ENCODE results near the gene KCNJ14. TPM values are rescaled to one million over a fixed set of nuclear protein-coding genes. Genes with fewer than 3 reads are reported as not detected.

KCNJ14 gene
- total and polyA plus RNA-seq, 2 of the 8 experiments (the other 6 are each of a cell fraction or from before 2014, with no cell fraction given) = 0.45 to 0.89 TPM

DNA sequence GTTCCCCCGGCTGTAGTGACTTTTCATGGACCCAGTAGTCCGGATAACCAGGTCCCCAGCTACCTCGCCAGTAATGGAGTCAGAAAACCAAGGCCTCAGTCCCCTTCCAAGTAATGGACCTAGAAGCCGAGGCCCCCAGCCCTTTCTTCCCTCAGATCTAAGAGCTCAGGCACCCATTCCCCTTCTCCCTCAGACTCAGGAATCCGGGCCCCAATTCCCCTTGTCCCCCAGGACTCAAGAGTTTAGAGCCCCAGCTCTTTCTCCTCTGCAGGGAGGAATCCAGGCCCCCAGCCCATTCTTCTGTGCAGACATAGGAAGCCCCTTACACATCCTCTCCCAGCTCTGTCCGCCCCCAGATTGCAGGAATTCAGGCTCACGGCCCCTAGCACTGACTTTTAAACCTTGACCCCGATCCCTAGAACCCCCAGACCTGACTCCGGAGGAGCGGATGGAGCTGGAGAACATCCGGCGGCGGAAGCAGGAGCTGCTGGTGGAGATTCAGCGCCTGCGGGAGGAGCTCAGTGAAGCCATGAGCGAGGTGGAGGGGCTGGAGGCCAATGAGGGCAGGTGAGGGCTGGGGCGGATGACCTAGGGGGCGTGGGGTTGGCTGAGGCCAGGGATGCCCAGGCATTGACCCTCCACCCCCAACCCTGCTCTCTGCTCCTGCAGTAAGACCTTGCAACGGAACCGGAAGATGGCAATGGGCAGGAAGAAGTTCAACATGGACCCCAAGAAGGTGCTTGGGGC is 14.7 kb downstream of the KCNJ14 start:
- Histone ChIP-seq H3K4me2 (ENCODE audit: insufficient read depth in 1 of 2, low read depth in 2 of 2, low read length in 2 of 2) (peak overlapping the region; percentile 67 to 71), H3K4me3 (ENCODE audit: extremely low read depth in 1 of 4, insufficient read depth in 2 of 4, low read depth in 3 of 4, low read length in 4 of 4) (peak overlapping the region; percentile 54 to 84 (median 80)), H2AK5ac (ENCODE audit: low read depth, low read length) (no peak overlapping the region), H3K36me3 (ENCODE audit: control insufficient read depth in 2 of 4, insufficient read depth in 4 of 4, low read length in 3 of 4) (peaks cover 31 to 46% (median 44%) of the 10 kb centered on the region in 4 experiments), H3K79me2 (ENCODE audit: control insufficient read depth in 1 of 2, insufficient read depth in 2 of 2, low read length in 2 of 2) (peaks cover 0 to 12% of the 10 kb centered on the region in 2 experiments; a peak in 1 of 4 replicates), H3K27me3 (replicated peaks in 1 of 4; ENCODE audit: control insufficient read depth in 3 of 4, extremely low read depth in 1 of 4, insufficient read depth in 3 of 4, low read length in 3 of 4) (no peaks in the 10 kb centered on the region), H3K27ac (ENCODE audit: low read depth, low read length) (no peak overlapping the region), H2BK5ac (ENCODE audit: low read depth, low read length) (no peak overlapping the region), H3K14ac (ENCODE audit: insufficient read length) (no peak overlapping the region), H4K8ac (ENCODE audit: extremely low read depth, insufficient read depth, low read length) (no peak overlapping the region; the same call in 1 of the 2 replicates), H3K9me3 (ENCODE audit: insufficient read depth in 2 of 2, low read depth in 1 of 2, low read length in 1 of 2) (no peaks in the 10 kb centered on the region), H2AFZ (ENCODE audit: low read length) (no peak overlapping the region), H3K4me1 (replicated peaks in 1 of 4; ENCODE audit: control insufficient read depth in 3 of 4, insufficient read depth in 4 of 4, low read length in 3 of 4) (peaks cover 0 to 9% (median 1%) of the 10 kb centered on the region in 4 experiments; a peak in 3 of 7 replicates), H3K9ac (replicated peaks in 1 of 4; ENCODE audit: extremely low read depth in 1 of 4, low read depth in 3 of 4, low read length in 3 of 4) (peak overlapping the region in 3 of 4 experiments; percentile 29 to 41 (median 38); a peak in 4 of 7 replicates), H3K56ac (replicated peaks; ENCODE audit: insufficient read length, low read depth, low read length) (no peak overlapping the region), H4K5ac (ENCODE audit: insufficient read length, low read depth, low read length) (no peak overlapping the region), H2BK120ac (replicated peaks; ENCODE audit: low read depth, low read length) (no peak overlapping the region), H4K91ac (replicated peaks; ENCODE audit: insufficient read length, low read length) (no peak overlapping the region), H2BK20ac (ENCODE audit: low read length) (no peak overlapping the region), H3K4ac (replicated peaks; ENCODE audit: insufficient read length, low read depth, low read length) (no peak overlapping the region), H2BK15ac (ENCODE audit: low read length) (no peak overlapping the region), H4K20me1 (replicated peaks in 1 of 2; ENCODE audit: control insufficient read depth in 1 of 2, insufficient read depth in 2 of 2, low read length in 2 of 2) (peaks cover 13 to 18% of the 10 kb centered on the region in 2 experiments), H3K18ac (ENCODE audit: extremely low read depth, low read length) (no peak overlapping the region), H3K23ac (ENCODE audit: insufficient read length) (no peak overlapping the region), H3K79me1 (ENCODE audit: low read depth, low read length) (peaks cover 4% of the 10 kb centered on the region; the same call in 1 of the 2 replicates), H3K23me2 (ENCODE audit: low read depth, low read length) (no peaks in the 10 kb centered on the region; the same call in 1 of the 2 replicates), H2BK12ac (ENCODE audit: low read depth, low read length) (no peak overlapping the region)
- POLR2A ChIA-PET (ENCODE audit: partially characterized antibody) = interaction anchor here (0.6 to 11.4 kb wide), 18 partner anchors 8 to 378 kb away, joined by 3 to 176 read pairs (median 6); partner anchors contain the start of genes FAM83E, GRWD1, KCNJ14 and KDELR1
- WGBS, 2 experiments (ENCODE audit: extremely low coverage in 1 of 2, insufficient coverage in 1 of 2, insufficient read length in 1 of 2, insufficient replicate concordance in 2 of 2, low coverage in 1 of 2, low lambda C conversion rate in 2 of 2, missing lambda C conversion rate in 1 of 2) = 81% methylated on average over 17 of the region's 20 CpGs; no CpG with 5 or more reads in 1 of the 2 experiments
- FAIRE-seq = no peak
- DNase-seq (ENCODE audit: low read depth in 1 of 2, low spot score in 2 of 2) = no peak
- CTCF ChIA-PET (ENCODE audit: partially characterized antibody) = interaction anchor here (0.6 to 1.5 kb wide), 13 partner anchors 11 to 410 kb away, joined by 3 to 8 read pairs (median 3); partner anchors contain the start of genes GRIN2D and KDELR1
- TF ChIP-seq GABPA (IDR thresholded peaks at IDR 0.05; ENCODE audit: borderline replicate concordance, insufficient read depth, low read length) (no peak), JUND (IDR thresholded peaks at IDR 0.05; ENCODE audit: low read length) (no peak), RNF2 (IDR thresholded peaks at IDR 0.05; ENCODE audit: borderline replicate concordance, low read depth, low read length, missing control alignments, poor library complexity, severe bottlenecking) (no peak), RAD21 (IDR thresholded peaks at IDR 0.05 in 1 of 2, conservative IDR thresholded peaks at IDR 0.05 in 1 of 2; ENCODE audit: low read depth in 2 of 2, low read length in 2 of 2) (no peak), POLR2AphosphoS5 (IDR thresholded peaks at IDR 0.05; ENCODE audit: low read depth, low read length) (no peak)
- TF ChIP-seq, protein P1, sequence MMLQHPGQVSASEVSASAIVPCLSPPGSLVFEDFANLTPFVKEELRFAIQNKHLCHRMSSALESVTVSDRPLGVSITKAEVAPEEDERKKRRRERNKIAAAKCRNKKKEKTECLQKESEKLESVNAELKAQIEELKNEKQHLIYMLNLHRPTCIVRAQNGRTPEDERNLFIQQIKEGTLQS (IDR thresholded peaks at IDR 0.05; ENCODE audit: insufficient read depth, low read depth, low read length) = no peak
- TF ChIP-seq, protein P2, sequence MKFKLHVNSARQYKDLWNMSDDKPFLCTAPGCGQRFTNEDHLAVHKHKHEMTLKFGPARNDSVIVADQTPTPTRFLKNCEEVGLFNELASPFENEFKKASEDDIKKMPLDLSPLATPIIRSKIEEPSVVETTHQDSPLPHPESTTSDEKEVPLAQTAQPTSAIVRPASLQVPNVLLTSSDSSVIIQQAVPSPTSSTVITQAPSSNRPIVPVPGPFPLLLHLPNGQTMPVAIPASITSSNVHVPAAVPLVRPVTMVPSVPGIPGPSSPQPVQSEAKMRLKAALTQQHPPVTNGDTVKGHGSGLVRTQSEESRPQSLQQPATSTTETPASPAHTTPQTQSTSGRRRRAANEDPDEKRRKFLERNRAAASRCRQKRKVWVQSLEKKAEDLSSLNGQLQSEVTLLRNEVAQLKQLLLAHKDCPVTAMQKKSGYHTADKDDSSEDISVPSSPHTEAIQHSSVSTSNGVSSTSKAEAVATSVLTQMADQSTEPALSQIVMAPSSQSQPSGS (IDR thresholded peaks at IDR 0.05; ENCODE audit: low read length) = no peak

Measured in H1 (cell line).